Keratinocyte (primary cell): ENCODE results near the gene ENDOD1. TPM values are rescaled to one million over a fixed set of nuclear protein-coding genes. Genes with fewer than 3 reads are reported as not detected.

Source experiments
- DNase-seq: peaks from one replicate; pipeline ENCODE4 v3.0.0-alpha.2; 2011; ENCODE audit warnings: low read depth, missing footprints, low spot score
- FAIRE-seq: peaks from 2 replicates; lab custom pipeline; 2011; peaks lifted over from hg19 to GRCh38; lab: Jason Lieb, UNC
- H2AFZ ChIP-seq: 2 replicates; pipeline ENCODE4 v1.6.0; 2012; ENCODE audit warnings: low read length, control low read depth, inconsistent platforms; ENCODE audit not compliant: control insufficient read depth
- H3K27ac ChIP-seq: 2 replicates; pipeline ENCODE4 v1.5.1; 2011; ENCODE audit warnings: low read length; ENCODE audit not compliant: control insufficient read depth, insufficient read depth
- H3K27me3 ChIP-seq: 3 replicates; pipeline ENCODE4 v1.6.0; 2011; ENCODE audit warnings: low read length; ENCODE audit not compliant: control insufficient read depth, insufficient read depth; ENCODE audit errors: extremely low read depth
- H3K36me3 ChIP-seq, 2 experiments: 2 replicates in 1 of 2; 3 replicates in 1 of 2; pipeline ENCODE4 v1.5.1; 2011; ENCODE audit warnings: low read length in 2 of 2, mild to moderate bottlenecking in 1 of 2; ENCODE audit not compliant: control insufficient read depth in 2 of 2, insufficient read depth in 2 of 2; ENCODE audit errors: extremely low read depth in 1 of 2
- H3K4me1 ChIP-seq: 3 replicates; pipeline ENCODE4 v1.5.1; 2011; ENCODE audit warnings: low read length; ENCODE audit not compliant: control insufficient read depth, insufficient read depth; ENCODE audit errors: extremely low read depth
- H3K4me2 ChIP-seq: 3 replicates; pipeline ENCODE4 v1.6.0; 2011; ENCODE audit warnings: low read depth, low read length; ENCODE audit not compliant: control insufficient read depth, insufficient read depth; ENCODE audit errors: extremely low read depth
- H3K4me3 ChIP-seq, 3 experiments: fragments of 200-600 bp in 1 of 3; sonication (generic) in 1 of 3; 2 replicates in 2 of 3; 3 replicates in 1 of 3; pipeline ENCODE4 v1.5.1; 2011 to 2016; ENCODE audit warnings: low read length in 3 of 3, mild to moderate bottlenecking in 3 of 3, control low read depth in 2 of 3, inconsistent platforms in 1 of 3, low read depth in 1 of 3, mixed read lengths in 1 of 3, mixed run types in 1 of 3, moderate library complexity in 1 of 3; ENCODE audit not compliant: control insufficient read depth in 2 of 3, insufficient read depth in 2 of 3; ENCODE audit errors: extremely low read depth in 1 of 3
- H3K79me2 ChIP-seq: 2 replicates; pipeline ENCODE4 v1.6.0; 2012; ENCODE audit warnings: low read length; ENCODE audit not compliant: control insufficient read depth, insufficient read depth
- H3K9ac ChIP-seq: 3 replicates; pipeline ENCODE4 v1.6.0; 2011; ENCODE audit warnings: low read length; ENCODE audit not compliant: control insufficient read depth, insufficient read depth; ENCODE audit errors: extremely low read depth
- H3K9me1 ChIP-seq: 3 replicates; pipeline ENCODE4 v1.6.0; 2011; ENCODE audit warnings: low read length; ENCODE audit not compliant: control insufficient read depth, insufficient read depth; ENCODE audit errors: extremely low read depth
- H3K9me3 ChIP-seq: 2 replicates; pipeline ENCODE4 v1.5.1; 2012; ENCODE audit warnings: low read depth, low read length; ENCODE audit not compliant: control insufficient read depth
- H4K20me1 ChIP-seq: 3 replicates; pipeline ENCODE4 v1.6.0; 2011; ENCODE audit warnings: low read length; ENCODE audit not compliant: control insufficient read depth, insufficient read depth; ENCODE audit errors: extremely low read depth
- EZH2 ChIP-seq: IDR thresholded peaks from one replicate; pipeline ENCODE4 v1.6.1; 2012; ENCODE audit warnings: inconsistent platforms, mild to moderate bottlenecking, low read length, moderate library complexity
- dilution Hi-C: fragments of 300-500 bp; cut with MboI; formaldehyde crosslinking; loops from one replicate; pipeline ENCODE4 v1.7.0; 2020; ENCODE audit warnings: low sequenced_read_pairs; ENCODE audit not compliant: extremely low pct_ligation_motif_present
- polyA plus RNA-seq, 5 experiments: library from polyadenylated mRNA; depleted of rRNA in 3 of 5; stranded (reverse) in 3 of 5; stranded (forward) in 1 of 5; unstranded in 1 of 5; fragments of >200 nt; gene quantifications; 1 replicate in 1 of 5; 2 replicates in 3 of 5; 3 replicates in 1 of 5; pipeline versions ENCODE4 v1.2.1 to v1.2.3, GENCODE V29; 2011 to 2012; ENCODE audit warnings: missing spikeins in 2 of 5, low read depth in 1 of 5, low replicate concordance in 1 of 5
- TF ChIP-seq, protein P1 (sequence below), 3 experiments: IDR thresholded peaks in 1 of 3; conservative IDR thresholded peaks in 1 of 3; optimal IDR thresholded peaks in 1 of 3; 2 replicates in 2 of 3; 3 replicates in 1 of 3; pipeline versions ENCODE3 to v1.5.1; 2011; ENCODE audit warnings: low read length in 3 of 3, mild to moderate bottlenecking in 3 of 3, moderate library complexity in 2 of 3, control low read depth in 1 of 3, inconsistent platforms in 1 of 3; ENCODE audit not compliant: insufficient read depth in 2 of 3; ENCODE audit errors: extremely low read depth in 1 of 3

The ENDOD1 gene
- polyA plus RNA-seq, 1 donor (not counting 4 experiments of a cell fraction or from before 2014, with no cell fraction given), result 27.2 TPM

DNA sequence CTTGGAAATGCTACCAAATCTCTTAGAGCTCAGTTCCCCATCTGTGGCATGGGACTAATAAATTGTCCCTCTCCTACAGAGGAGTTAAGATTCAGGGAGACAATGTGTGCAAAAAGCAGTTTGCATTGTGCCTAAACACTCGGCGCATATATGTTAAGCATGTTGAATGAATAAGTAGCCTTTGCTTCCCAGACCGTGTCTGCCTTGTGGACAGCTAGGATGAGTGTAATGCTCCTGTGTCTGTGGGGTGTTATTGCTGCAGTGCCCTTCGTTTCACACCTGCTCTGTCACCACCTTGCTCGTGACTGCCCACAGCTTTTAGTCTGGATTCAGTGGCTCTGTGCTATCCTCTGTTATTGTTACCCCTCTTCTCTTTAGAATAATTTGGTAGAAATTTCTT is 14.1 kb downstream of the ENDOD1 start:
- peaks cover 14% of the 10 kb centered on the region for H3K79me2 ChIP-seq
- peaks cover 41% of the 10 kb centered on the region for H3K4me1 ChIP-seq
- no peaks in the 10 kb centered on the region for H3K27me3 ChIP-seq
- H3K27ac ChIP-seq, result peak overlapping the region; percentile 19
- H3K9me1 ChIP-seq, result no peaks in the 10 kb centered on the region
- DNase-seq, result no peak
- no peak overlapping the region for H3K4me2 ChIP-seq
- H4K20me1 ChIP-seq, result no peaks in the 10 kb centered on the region
- H3K36me3 ChIP-seq, result no peaks in the 10 kb centered on the region
- dilution Hi-C loops, result no loop called here
- no peaks in the 10 kb centered on the region for H3K9me3 ChIP-seq
- TF ChIP-seq EZH2, result no peak
- TF ChIP-seq, protein P1, sequence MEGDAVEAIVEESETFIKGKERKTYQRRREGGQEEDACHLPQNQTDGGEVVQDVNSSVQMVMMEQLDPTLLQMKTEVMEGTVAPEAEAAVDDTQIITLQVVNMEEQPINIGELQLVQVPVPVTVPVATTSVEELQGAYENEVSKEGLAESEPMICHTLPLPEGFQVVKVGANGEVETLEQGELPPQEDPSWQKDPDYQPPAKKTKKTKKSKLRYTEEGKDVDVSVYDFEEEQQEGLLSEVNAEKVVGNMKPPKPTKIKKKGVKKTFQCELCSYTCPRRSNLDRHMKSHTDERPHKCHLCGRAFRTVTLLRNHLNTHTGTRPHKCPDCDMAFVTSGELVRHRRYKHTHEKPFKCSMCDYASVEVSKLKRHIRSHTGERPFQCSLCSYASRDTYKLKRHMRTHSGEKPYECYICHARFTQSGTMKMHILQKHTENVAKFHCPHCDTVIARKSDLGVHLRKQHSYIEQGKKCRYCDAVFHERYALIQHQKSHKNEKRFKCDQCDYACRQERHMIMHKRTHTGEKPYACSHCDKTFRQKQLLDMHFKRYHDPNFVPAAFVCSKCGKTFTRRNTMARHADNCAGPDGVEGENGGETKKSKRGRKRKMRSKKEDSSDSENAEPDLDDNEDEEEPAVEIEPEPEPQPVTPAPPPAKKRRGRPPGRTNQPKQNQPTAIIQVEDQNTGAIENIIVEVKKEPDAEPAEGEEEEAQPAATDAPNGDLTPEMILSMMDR (optimal IDR thresholded peaks at IDR 0.05 in 1 of 3, IDR thresholded peaks at IDR 0.05 in 1 of 3, conservative IDR thresholded peaks at IDR 0.05 in 1 of 3; ENCODE audit: extremely low read depth in 1 of 3, insufficient read depth in 2 of 3, low read length in 3 of 3), result no peak
- no peak overlapping the region for H3K9ac ChIP-seq
- no peak overlapping the region for H3K4me3 ChIP-seq
- no peak overlapping the region for H2AFZ ChIP-seq
- FAIRE-seq, result no peak

DNA sequence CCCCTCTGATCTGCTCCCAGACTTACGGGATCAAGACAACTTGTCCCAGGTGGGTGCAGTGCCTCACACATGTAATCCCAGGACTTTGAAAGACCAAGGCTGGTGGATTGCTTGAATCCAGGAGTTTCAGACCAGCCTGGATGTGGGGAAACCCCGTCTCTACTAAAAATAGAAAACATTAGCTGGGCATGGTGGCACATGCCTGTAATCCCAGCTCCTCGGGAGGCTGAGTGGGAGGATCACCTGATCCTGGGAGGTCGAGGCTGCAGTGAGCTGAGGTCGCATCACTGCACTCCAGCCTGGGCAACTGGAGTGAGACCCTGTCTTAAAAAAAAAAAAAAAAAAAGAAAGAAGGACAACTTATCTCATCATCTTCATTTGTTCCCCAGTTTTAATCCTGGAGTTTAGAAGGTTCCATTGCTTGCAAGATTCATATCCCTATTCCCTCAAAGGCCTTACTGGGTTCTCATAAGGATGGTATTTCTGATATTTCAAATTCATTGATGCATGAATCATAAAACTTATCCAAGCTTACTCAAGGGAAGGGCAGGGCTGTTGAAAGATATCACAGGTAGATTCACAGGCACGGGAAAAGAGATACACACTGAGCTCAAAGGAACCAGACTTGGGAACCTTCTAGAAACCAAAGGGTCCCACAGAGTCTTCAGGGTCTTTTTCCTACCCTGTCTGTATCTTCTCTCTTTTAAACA is 14.6 kb downstream of the ENDOD1 start:
- H3K9me3 ChIP-seq, result no peaks in the 10 kb centered on the region
- H3K4me1 ChIP-seq, result peaks cover 45% of the 10 kb centered on the region
- DNase-seq (no peak), FAIRE-seq (no peak)
- dilution Hi-C loops, result no loop called here
- H3K27ac ChIP-seq, result peak overlapping the region; percentile 19
- H3K4me2 ChIP-seq, result peak overlapping the region; percentile 1
- no peak overlapping the region for H2AFZ ChIP-seq
- H3K9ac ChIP-seq, result no peak overlapping the region
- no peaks in the 10 kb centered on the region for H3K9me1 ChIP-seq
- peaks cover 11% of the 10 kb centered on the region for H3K79me2 ChIP-seq
- no peaks in the 10 kb centered on the region for H3K27me3 ChIP-seq
- no peaks in the 10 kb centered on the region for H3K36me3 ChIP-seq
- TF ChIP-seq EZH2, result no peak
- TF ChIP-seq, protein P1 (optimal IDR thresholded peaks at IDR 0.05 in 1 of 3, IDR thresholded peaks at IDR 0.05 in 1 of 3, conservative IDR thresholded peaks at IDR 0.05 in 1 of 3; ENCODE audit: extremely low read depth in 1 of 3, insufficient read depth in 2 of 3, low read length in 3 of 3), result no peak
- no peak overlapping the region for H3K4me3 ChIP-seq
- H4K20me1 ChIP-seq, result no peaks in the 10 kb centered on the region
